ENCODE results near the gene RIOK1. TPM values are rescaled to one million over a fixed set of nuclear protein-coding genes. Genes with fewer than 3 reads are reported as not detected.
"Not testable (repeated sequence)": the region's sequence is repeated elsewhere in the genome, so short reads cannot be mapped to it uniquely, and the experiment has no call there.

The RIOK1 gene
- total RNA-seq, 1 donor from 2014 or later = 21.6 TPM

GRCh38 chr6:7451326-7451725 is 61.7 kb downstream of the RIOK1 start:
- intact Hi-C loops (cut with DNase I) = no loop called here
- no peak for DNase-seq (ENCODE audit: extremely low spot score in 2 of 2)
- Histone ChIP-seq H3K27me3 (no peaks in the 10 kb centered on the region), H3K4me3 (no peak overlapping the region), H3K27ac (no peak overlapping the region), H3K4me1 (no peaks in the 10 kb centered on the region), H3K36me3 (no peaks in the 10 kb centered on the region), H3K9me3 (no peaks in the 10 kb centered on the region)
- TF ChIP-seq POLR2AphosphoS5 (IDR thresholded peaks at IDR 0.05; ENCODE audit: insufficient read depth in 1 of 2, low read depth in 1 of 2) (no peak), CTCF (IDR thresholded peaks at IDR 0.05) (no peak)

- Histone ChIP-seq H3K4me1 (no peaks in the 10 kb centered on the region), H3K27me3 (no peaks in the 10 kb centered on the region), H3K4me3 (no peak overlapping the region), H3K27ac (no peak overlapping the region), H3K36me3 (no peaks in the 10 kb centered on the region), H3K9me3 (no peaks in the 10 kb centered on the region)
- DNase-seq (ENCODE audit: extremely low spot score in 2 of 2) = no peak
- intact Hi-C loops (cut with DNase I) = no loop called here
- TF ChIP-seq POLR2A (IDR thresholded peaks at IDR 0.05) (no peak), CTCF (IDR thresholded peaks at IDR 0.05) (no peak), POLR2AphosphoS5 (IDR thresholded peaks at IDR 0.05; ENCODE audit: insufficient read depth in 1 of 2, low read depth in 1 of 2) (no peak)
Observed at GRCh38 chr6:7452898-7453297, 63.3 kb downstream of the RIOK1 start.

- no peak overlapping the region for H3K4me3 ChIP-seq
- H3K27ac ChIP-seq = no peak overlapping the region
- H3K27me3 ChIP-seq = no peaks in the 10 kb centered on the region
- H3K36me3 ChIP-seq = no peaks in the 10 kb centered on the region
- DNase-seq (ENCODE audit: extremely low spot score in 2 of 2) = no peak
- intact Hi-C loops (cut with DNase I) = no loop called here
- H3K4me1 ChIP-seq = no peaks in the 10 kb centered on the region
- no peak for TF ChIP-seq POLR2AphosphoS5 (IDR thresholded peaks at IDR 0.05; ENCODE audit: insufficient read depth in 1 of 2, low read depth in 1 of 2)
- TF ChIP-seq POLR2A (IDR thresholded peaks at IDR 0.05) = no peak
- no peak for TF ChIP-seq CTCF (IDR thresholded peaks at IDR 0.05)
- no peaks in the 10 kb centered on the region for H3K9me3 ChIP-seq
Observed at GRCh38 chr6:7454696-7455358, 65.2 kb downstream of the RIOK1 start.

GRCh38 chr6:7456302-7456701 is 66.7 kb downstream of the RIOK1 start:
- H3K36me3 ChIP-seq; intact Hi-C loops (cut with DNase I); H3K4me3 ChIP-seq; H3K27me3 ChIP-seq; DNase-seq (ENCODE audit: extremely low spot score in 2 of 2); H3K4me1 ChIP-seq; H3K27ac ChIP-seq; H3K9me3 ChIP-seq: not testable (repeated sequence)

GRCh38 chr6:7461416-7461815 is 71.8 kb downstream of the RIOK1 start:
- intact Hi-C loops (cut with DNase I) = no loop called here
- H3K4me1 ChIP-seq = no peaks in the 10 kb centered on the region
- TF ChIP-seq CTCF (IDR thresholded peaks at IDR 0.05) (no peak), POLR2A (IDR thresholded peaks at IDR 0.05) (no peak), POLR2AphosphoS5 (IDR thresholded peaks at IDR 0.05; ENCODE audit: insufficient read depth in 1 of 2, low read depth in 1 of 2) (no peak)
- no peak for DNase-seq (ENCODE audit: extremely low spot score in 2 of 2)
- no peaks in the 10 kb centered on the region for H3K36me3 ChIP-seq
- H3K27me3 ChIP-seq = no peaks in the 10 kb centered on the region
- no peaks in the 10 kb centered on the region for H3K9me3 ChIP-seq
- no peak overlapping the region for H3K4me3 ChIP-seq
- no peak overlapping the region for H3K27ac ChIP-seq

Data from vagina (tissue), 2 donors.